Adrenal gland (tissue), 5 donors: Measurements from ENCODE around the gene FPGS.

Experiments used
- POLR2A ChIP-seq, 2 donors: fragments of 450-650 bp; IDR thresholded peaks; one replicate each; pipeline ENCODE4 v1.6.1; 2017; ENCODE audit warnings: antibody characterized with exemption in 2 of 2, mild to moderate bottlenecking in 2 of 2, moderate library complexity in 1 of 2
- TF ChIP-seq, protein P1 (sequence below), 6 experiments: fragments of 450-650 bp in 4 of 6; fragments of 200-600 bp in 2 of 6; sonication (generic) in 1 of 6; IDR thresholded peaks; 1 replicate in 5 of 6; 2 replicates in 1 of 6; pipeline versions ENCODE4 v1.5.1 to v1.8.0; 2016 to 2021; ENCODE audit warnings: antibody characterized with exemption in 6 of 6, mild to moderate bottlenecking in 2 of 6, moderate library complexity in 1 of 6
- donor health status: DM: no; HTN: no; CAD: no.

GRCh38 chr9:127812936-127813675 is 10.4 kb downstream of the FPGS start:
- TF ChIP-seq, protein P1, sequence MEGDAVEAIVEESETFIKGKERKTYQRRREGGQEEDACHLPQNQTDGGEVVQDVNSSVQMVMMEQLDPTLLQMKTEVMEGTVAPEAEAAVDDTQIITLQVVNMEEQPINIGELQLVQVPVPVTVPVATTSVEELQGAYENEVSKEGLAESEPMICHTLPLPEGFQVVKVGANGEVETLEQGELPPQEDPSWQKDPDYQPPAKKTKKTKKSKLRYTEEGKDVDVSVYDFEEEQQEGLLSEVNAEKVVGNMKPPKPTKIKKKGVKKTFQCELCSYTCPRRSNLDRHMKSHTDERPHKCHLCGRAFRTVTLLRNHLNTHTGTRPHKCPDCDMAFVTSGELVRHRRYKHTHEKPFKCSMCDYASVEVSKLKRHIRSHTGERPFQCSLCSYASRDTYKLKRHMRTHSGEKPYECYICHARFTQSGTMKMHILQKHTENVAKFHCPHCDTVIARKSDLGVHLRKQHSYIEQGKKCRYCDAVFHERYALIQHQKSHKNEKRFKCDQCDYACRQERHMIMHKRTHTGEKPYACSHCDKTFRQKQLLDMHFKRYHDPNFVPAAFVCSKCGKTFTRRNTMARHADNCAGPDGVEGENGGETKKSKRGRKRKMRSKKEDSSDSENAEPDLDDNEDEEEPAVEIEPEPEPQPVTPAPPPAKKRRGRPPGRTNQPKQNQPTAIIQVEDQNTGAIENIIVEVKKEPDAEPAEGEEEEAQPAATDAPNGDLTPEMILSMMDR (IDR thresholded peaks at IDR 0.05) = no peak
- TF ChIP-seq POLR2A (IDR thresholded peaks at IDR 0.05) = no peak
